Osteoblast (primary cell): ENCODE data around the gene TMC4. TPM values are rescaled to one million over a fixed set of nuclear protein-coding genes. Genes with fewer than 3 reads are reported as not detected.
A peak's percentile ranks its signal among the peaks of the same experiment; 100 is the strongest.

Experiments used
- DNase-seq: peaks from one replicate; pipeline ENCODE4 v3.0.0; 2011; ENCODE audit warnings: low spot score, mixed read lengths; ENCODE audit not compliant: insufficient read length; ENCODE audit errors: missing footprints
- H2AFZ ChIP-seq: 2 replicates; pipeline ENCODE4 v1.6.0; 2011; ENCODE audit warnings: mild to moderate bottlenecking, low read length
- H3K27ac ChIP-seq: 2 replicates; pipeline ENCODE4 v1.5.1; 2011; ENCODE audit warnings: mild to moderate bottlenecking, low read depth, low read length, moderate library complexity
- H3K27me3 ChIP-seq: 2 replicates; pipeline ENCODE4 v1.6.0; 2012; ENCODE audit warnings: mild to moderate bottlenecking, control low read depth, inconsistent platforms, low read length, moderate library complexity; ENCODE audit not compliant: insufficient read depth
- H3K36me3 ChIP-seq: 2 replicates; pipeline ENCODE4 v1.5.1; 2011; ENCODE audit warnings: mild to moderate bottlenecking, low read length, control low read depth, moderate library complexity; ENCODE audit not compliant: insufficient read depth
- H3K4me1 ChIP-seq: 2 replicates; pipeline ENCODE4 v1.5.1; 2011; ENCODE audit warnings: mild to moderate bottlenecking, low read length, control low read depth, moderate library complexity; ENCODE audit not compliant: insufficient read depth
- H3K4me2 ChIP-seq: 2 replicates; pipeline ENCODE4 v1.6.0; 2011; ENCODE audit warnings: mild to moderate bottlenecking, low read length; ENCODE audit not compliant: insufficient read depth
- H3K4me3 ChIP-seq: fragments of 200-600 bp; sonication (generic); 3 replicates; pipeline ENCODE4 v1.5.1; 2012; ENCODE audit warnings: mild to moderate bottlenecking, low read length, inconsistent platforms; ENCODE audit not compliant: insufficient read depth
- H3K79me2 ChIP-seq: 2 replicates; pipeline ENCODE4 v1.6.0; 2012; ENCODE audit warnings: mild to moderate bottlenecking, low read length, control low read depth, inconsistent platforms; ENCODE audit not compliant: insufficient read depth
- H3K9me3 ChIP-seq: 2 replicates; pipeline ENCODE4 v1.5.1; 2011; ENCODE audit warnings: low read depth, low read length, control low read depth
- H4K20me1 ChIP-seq: 2 replicates; pipeline ENCODE4 v1.6.0; 2012; ENCODE audit warnings: mild to moderate bottlenecking, low read length, control low read depth; ENCODE audit not compliant: insufficient read depth
- total RNA-seq: library from RNA; depleted of rRNA; stranded (reverse); fragments of >200 nt; gene quantifications from 2 replicates; pipeline ENCODE4 v1.2.3, GENCODE V29; 2012
- TF ChIP-seq, protein P1 (sequence below): IDR thresholded peaks from 2 replicates; pipeline ENCODE4 v1.5.1; 2011; ENCODE audit warnings: mild to moderate bottlenecking, low read depth, low read length, moderate library complexity; ENCODE audit errors: extremely low read depth

TMC4 gene
- total RNA-seq, 1 donor, result 0.72 TPM

GRCh38 chr19:54193011-54193410, 20.1 kb upstream of the TMC4 start:
- Histone ChIP-seq H3K36me3 (peaks cover 15% of the 10 kb centered on the region), H2AFZ (no peak overlapping the region), H3K4me1 (peaks cover 17% of the 10 kb centered on the region), H3K27me3 (no peaks in the 10 kb centered on the region), H3K9me3 (no peaks in the 10 kb centered on the region), H3K4me3 (no peak overlapping the region), H3K79me2 (peaks cover 31% of the 10 kb centered on the region), H3K4me2 (no peak overlapping the region), H4K20me1 (peaks cover 2% of the 10 kb centered on the region), H3K27ac (no peak overlapping the region)
- TF ChIP-seq, protein P1, sequence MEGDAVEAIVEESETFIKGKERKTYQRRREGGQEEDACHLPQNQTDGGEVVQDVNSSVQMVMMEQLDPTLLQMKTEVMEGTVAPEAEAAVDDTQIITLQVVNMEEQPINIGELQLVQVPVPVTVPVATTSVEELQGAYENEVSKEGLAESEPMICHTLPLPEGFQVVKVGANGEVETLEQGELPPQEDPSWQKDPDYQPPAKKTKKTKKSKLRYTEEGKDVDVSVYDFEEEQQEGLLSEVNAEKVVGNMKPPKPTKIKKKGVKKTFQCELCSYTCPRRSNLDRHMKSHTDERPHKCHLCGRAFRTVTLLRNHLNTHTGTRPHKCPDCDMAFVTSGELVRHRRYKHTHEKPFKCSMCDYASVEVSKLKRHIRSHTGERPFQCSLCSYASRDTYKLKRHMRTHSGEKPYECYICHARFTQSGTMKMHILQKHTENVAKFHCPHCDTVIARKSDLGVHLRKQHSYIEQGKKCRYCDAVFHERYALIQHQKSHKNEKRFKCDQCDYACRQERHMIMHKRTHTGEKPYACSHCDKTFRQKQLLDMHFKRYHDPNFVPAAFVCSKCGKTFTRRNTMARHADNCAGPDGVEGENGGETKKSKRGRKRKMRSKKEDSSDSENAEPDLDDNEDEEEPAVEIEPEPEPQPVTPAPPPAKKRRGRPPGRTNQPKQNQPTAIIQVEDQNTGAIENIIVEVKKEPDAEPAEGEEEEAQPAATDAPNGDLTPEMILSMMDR, result no peak
- DNase-seq, result no peak

- Histone ChIP-seq H3K4me1 (peaks cover 19% of the 10 kb centered on the region), H3K27ac (peak overlapping the region; percentile 94), H3K79me2 (peaks cover 40% of the 10 kb centered on the region), H3K9me3 (no peaks in the 10 kb centered on the region), H4K20me1 (peaks cover 7% of the 10 kb centered on the region), H3K4me3 (peak overlapping the region; percentile 86), H3K4me2 (peak overlapping the region; percentile 95), H3K27me3 (no peaks in the 10 kb centered on the region), H2AFZ (peak overlapping the region; percentile 98), H3K36me3 (peaks cover 19% of the 10 kb centered on the region)
- DNase-seq, result peak; percentile 80
- TF ChIP-seq, protein P1, result no peak
Observed at GRCh38 chr19:54191811-54192453, 19.0 kb upstream of the TMC4 start.

- H3K4me3 ChIP-seq, result peak within 1 kb of the TSS; percentile 86
- H3K9me3 ChIP-seq, result no peaks in the 10 kb centered on the region
- peaks cover 10% of the 10 kb centered on the region for H4K20me1 ChIP-seq
- H2AFZ ChIP-seq, result peak within 1 kb of the TSS; percentile 98
- peaks cover 25% of the 10 kb centered on the region for H3K36me3 ChIP-seq
- peak within 1 kb of the TSS; percentile 95 for H3K4me2 ChIP-seq
- H3K27ac ChIP-seq, result peak within 1 kb of the TSS; percentile 94
- TF ChIP-seq, protein P1, result no peak
- H3K27me3 ChIP-seq, result no peaks in the 10 kb centered on the region
- peaks cover 19% of the 10 kb centered on the region for H3K4me1 ChIP-seq
- peak; percentile 95 for DNase-seq
- H3K79me2 ChIP-seq, result peaks cover 48% of the 10 kb centered on the region
Observed at GRCh38 chr19:54191011-54191810, 18.3 kb upstream of the TMC4 start, which contains the start of gene TSEN34. Gene TSEN34, plus strand, starts transcription at chr19:54191308. Its CDS starts 57 bp downstream, at chr19:54191365.

DNA sequence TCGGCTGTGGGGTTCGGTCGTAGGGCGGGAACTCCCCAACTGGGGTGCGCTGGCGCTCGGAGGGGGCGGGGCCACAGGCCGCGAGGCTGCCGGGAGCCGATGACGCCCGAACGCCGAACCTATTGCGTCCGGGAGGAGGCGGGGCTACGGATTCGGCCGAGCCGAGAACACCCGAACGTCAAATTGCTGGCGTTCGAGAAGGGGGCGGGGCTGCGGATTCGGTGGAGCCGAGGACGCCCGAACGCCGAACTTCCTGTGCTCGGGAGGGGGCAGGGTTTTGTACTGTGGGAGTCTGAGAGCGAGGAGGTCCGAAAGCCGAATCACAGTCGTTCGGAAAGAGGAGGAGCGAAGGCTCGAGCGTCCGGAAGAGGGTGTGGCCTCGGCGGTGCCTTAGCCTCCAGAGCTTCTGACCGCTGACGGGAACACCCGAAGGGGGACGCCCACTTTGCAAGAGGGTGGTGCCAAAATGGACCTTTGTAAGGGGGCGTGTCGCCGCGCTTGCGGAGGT, 17.6 kb upstream of the TMC4 start:
- Histone ChIP-seq H3K79me2 (peaks cover 48% of the 10 kb centered on the region), H3K36me3 (peaks cover 26% of the 10 kb centered on the region), H3K27ac (peak overlapping the region; percentile 94), H3K4me2 (peak overlapping the region; percentile 95), H3K4me1 (peaks cover 19% of the 10 kb centered on the region), H3K27me3 (no peaks in the 10 kb centered on the region), H4K20me1 (peaks cover 10% of the 10 kb centered on the region), H2AFZ (peak overlapping the region; percentile 98), H3K9me3 (no peaks in the 10 kb centered on the region), H3K4me3 (peak overlapping the region; percentile 86)
- peak; percentile 97 for DNase-seq
- TF ChIP-seq, protein P1, result no peak
